Measurements from ENCODE around the gene MED10. TPM values are rescaled to one million over a fixed set of nuclear protein-coding genes. Genes with fewer than 3 reads are reported as not detected.

The MED10 gene
- total and polyA plus RNA-seq, 2 donors (not counting 1 experiment from before 2014, with no cell fraction given) = 49.9 to 50.9 TPM

GRCh38 chr5:6371079-6371810 lies 7.1 kb downstream of the MED10 start:
- Histone ChIP-seq H3K36me3 (replicated peaks in 1 of 2; ENCODE audit: control extremely low read depth in 1 of 2, control insufficient read depth in 1 of 2, extremely low read depth in 1 of 2, insufficient read depth in 2 of 2, low read length in 1 of 2) (peaks cover 24 to 82% of the 10 kb centered on the region in 2 experiments), H2AFZ (ENCODE audit: insufficient read depth, low read depth, low read length, poor library complexity, severe bottlenecking) (no peak overlapping the region), H3K4me3 (ENCODE audit: control extremely low read depth in 1 of 5, extremely low read depth in 1 of 5, insufficient read depth in 1 of 5, low read depth in 2 of 5, low read length in 4 of 5) (no peak overlapping the region), H3K79me2 (ENCODE audit: control insufficient read depth, insufficient read depth, low read length) (peaks cover under 1% of the 10 kb centered on the region), H4K20me1 (ENCODE audit: control insufficient read depth, insufficient read depth, low read length, poor library complexity, severe bottlenecking) (peaks cover 35% of the 10 kb centered on the region), H3K27me3 (replicated peaks in 1 of 4; ENCODE audit: control extremely low read depth in 1 of 4, control insufficient read depth in 3 of 4, insufficient read depth in 4 of 4, low read length in 3 of 4) (no peaks in the 10 kb centered on the region), H3K27ac (ENCODE audit: low read length in 2 of 2) (no peak overlapping the region), H3K4me1 (ENCODE audit: control insufficient read depth in 2 of 2, insufficient read depth in 2 of 2, low read length in 2 of 2) (peaks cover 2 to 3% of the 10 kb centered on the region in 2 donors), H3K9me3 (ENCODE audit: control extremely low read depth in 1 of 3, control insufficient read depth in 2 of 3, insufficient read depth in 1 of 3, low read length in 2 of 3) (no peaks in the 10 kb centered on the region), H3K9ac (ENCODE audit: low read length) (no peak overlapping the region), H3K4me2 (replicated peaks; ENCODE audit: low read depth, low read length, poor library complexity, severe bottlenecking) (no peak overlapping the region)
- H3K27ac Mint-ChIP-seq = no peak overlapping the region
- no peaks in the 10 kb centered on the region for H3K9me3 Mint-ChIP-seq (ENCODE audit: insufficient read depth)
- no peaks in the 10 kb centered on the region for H3K27me3 Mint-ChIP-seq
- intact Hi-C loops (cut with micrococcal nuclease) = loop anchor here (10.0 kb wide), 1 partner anchor 374 kb away; no protein-coding TSS in a partner anchor
- no peak for DNase-seq
- CTCF ChIA-PET = no interaction called here
- TF ChIP-seq EZH2 (IDR thresholded peaks at IDR 0.05; ENCODE audit: borderline replicate concordance, insufficient read depth, low read depth, low read length, poor library complexity, severe bottlenecking) (no peak), CTCF (IDR thresholded peaks at IDR 0.05) (no peak)
- POLR2A ChIA-PET = no interaction called here
- peaks cover 17% of the 10 kb centered on the region for H3K4me1 Mint-ChIP-seq
- WGBS (ENCODE audit: insufficient coverage) = 98% methylated on average over 16 of the region's 19 CpGs
- no peak for ATAC-seq (ENCODE audit: low read depth)
- H3K4me3 Mint-ChIP-seq = no peak overlapping the region

GRCh38 chr5:6370580-6370979 lies 7.8 kb downstream of the MED10 start:
- intact Hi-C loops (cut with micrococcal nuclease) = loop anchor here (10.0 kb wide), 1 partner anchor 374 kb away; no protein-coding TSS in a partner anchor
- H3K79me2 ChIP-seq (ENCODE audit: control insufficient read depth, insufficient read depth, low read length) = no peaks in the 10 kb centered on the region
- H3K4me1 Mint-ChIP-seq = peaks cover 16% of the 10 kb centered on the region
- ATAC-seq (ENCODE audit: low read depth) (no peak), DNase-seq (no peak)
- H3K4me1 ChIP-seq (ENCODE audit: control insufficient read depth in 2 of 2, insufficient read depth in 2 of 2, low read length in 2 of 2) = peaks cover 6 to 7% of the 10 kb centered on the region in 2 donors
- H3K27me3 Mint-ChIP-seq = no peaks in the 10 kb centered on the region
- ChIA-PET CTCF (no interaction called here), POLR2A (no interaction called here)
- H3K9me3 ChIP-seq (ENCODE audit: control extremely low read depth in 1 of 3, control insufficient read depth in 2 of 3, insufficient read depth in 1 of 3, low read length in 2 of 3) = no peaks in the 10 kb centered on the region
- TF ChIP-seq EZH2 (IDR thresholded peaks at IDR 0.05; ENCODE audit: borderline replicate concordance, insufficient read depth, low read depth, low read length, poor library complexity, severe bottlenecking) (no peak), CTCF (IDR thresholded peaks at IDR 0.05) (no peak)
- no peak overlapping the region for H2AFZ ChIP-seq (ENCODE audit: insufficient read depth, low read depth, low read length, poor library complexity, severe bottlenecking)
- no peak overlapping the region for H3K4me2 ChIP-seq (replicated peaks; ENCODE audit: low read depth, low read length, poor library complexity, severe bottlenecking)
- no peak overlapping the region for H3K9ac ChIP-seq (ENCODE audit: low read length)
- peaks cover 19 to 75% of the 10 kb centered on the region in 2 experiments for H3K36me3 ChIP-seq (replicated peaks in 1 of 2; ENCODE audit: control extremely low read depth in 1 of 2, control insufficient read depth in 1 of 2, extremely low read depth in 1 of 2, insufficient read depth in 2 of 2, low read length in 1 of 2)
- peaks cover 28% of the 10 kb centered on the region for H4K20me1 ChIP-seq (ENCODE audit: control insufficient read depth, insufficient read depth, low read length, poor library complexity, severe bottlenecking)
- H3K4me3 Mint-ChIP-seq = no peak overlapping the region
- H3K27ac ChIP-seq (ENCODE audit: low read length in 2 of 2) = no peak overlapping the region
- no peaks in the 10 kb centered on the region for H3K27me3 ChIP-seq (replicated peaks in 1 of 4; ENCODE audit: control extremely low read depth in 1 of 4, control insufficient read depth in 3 of 4, insufficient read depth in 4 of 4, low read length in 3 of 4)
- 100% methylated on average over 4 of the region's 13 CpGs for WGBS (ENCODE audit: insufficient coverage)
- no peak overlapping the region for H3K4me3 ChIP-seq (ENCODE audit: control extremely low read depth in 1 of 5, extremely low read depth in 1 of 5, insufficient read depth in 1 of 5, low read depth in 2 of 5, low read length in 4 of 5)
- H3K27ac Mint-ChIP-seq = no peak overlapping the region
- H3K9me3 Mint-ChIP-seq (ENCODE audit: insufficient read depth) = no peaks in the 10 kb centered on the region
